ENCODE results near the gene MCTP2. TPM values are rescaled to one million over a fixed set of nuclear protein-coding genes. Genes with fewer than 3 reads are reported as not detected.

Gene MCTP2
- total and polyA plus RNA-seq, 2 of the 13 experiments (the other 11 are each of a cell fraction or from before 2014, with no cell fraction given) = 5.1 to 8.6 TPM

GRCh38 chr15:94456226-94456625, 224.9 kb downstream of the MCTP2 start (continued):
- TF ChIP-seq, protein P1, sequence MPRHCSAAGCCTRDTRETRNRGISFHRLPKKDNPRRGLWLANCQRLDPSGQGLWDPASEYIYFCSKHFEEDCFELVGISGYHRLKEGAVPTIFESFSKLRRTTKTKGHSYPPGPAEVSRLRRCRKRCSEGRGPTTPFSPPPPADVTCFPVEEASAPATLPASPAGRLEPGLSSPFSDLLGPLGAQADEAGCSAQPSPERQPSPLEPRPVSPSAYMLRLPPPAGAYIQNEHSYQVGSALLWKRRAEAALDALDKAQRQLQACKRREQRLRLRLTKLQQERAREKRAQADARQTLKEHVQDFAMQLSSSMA (CRISPR knock-in tag; IDR thresholded peaks at IDR 0.05) = no peak
- TF ChIP-seq YEATS2 (CRISPR knock-in tag; IDR thresholded peaks at IDR 0.05; ENCODE audit: borderline replicate concordance) (no peak), NPAS2 (CRISPR knock-in tag; IDR thresholded peaks at IDR 0.05; ENCODE audit: borderline replicate concordance) (no peak), FOSL2 (CRISPR knock-in tag; IDR thresholded peaks at IDR 0.05) (no peak)

DNA sequence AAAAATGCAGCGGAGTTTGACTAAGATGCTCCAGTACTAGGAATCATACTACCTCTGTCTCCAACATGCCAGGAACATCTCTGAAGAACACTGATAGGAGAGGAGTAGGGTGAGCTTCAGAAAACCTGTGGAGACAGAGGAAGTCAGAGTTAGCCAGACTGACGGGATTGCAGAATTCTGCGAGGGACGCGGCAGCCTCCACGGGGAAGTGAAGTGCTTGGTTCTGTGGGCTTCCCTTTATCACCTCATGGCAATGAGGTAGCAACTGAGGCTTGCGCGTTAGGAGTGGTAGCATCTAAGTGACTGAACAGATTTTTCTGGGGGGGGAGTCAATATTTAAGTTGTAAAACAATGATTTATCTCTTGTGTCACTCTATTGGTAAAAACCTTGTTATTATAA, 226.3 kb downstream of the MCTP2 start:
- no peaks in the 10 kb centered on the region for H3K4me1 ChIP-seq (ENCODE audit: insufficient read depth, low read length)
- POLR2A ChIA-PET = no interaction called here
- no peak for ATAC-seq
- BruUV-seq (replicated peaks) = no TSS peak
- H3K9ac ChIP-seq (ENCODE audit: insufficient read depth, low read depth, low read length) = no peak overlapping the region
- in situ Hi-C loops (cut with HindIII; ENCODE audit: extremely low pct_ligation_motif_present, low pct_unique_long_range_greater_than_20kb) (no loop called here), intact Hi-C loops (cut with micrococcal nuclease; ENCODE audit: unreplicated experiment) (no loop called here)
- 58% methylated on average over 8 of the region's 8 CpGs for WGBS (ENCODE audit: low lambda C conversion rate)
- no peaks in the 10 kb centered on the region for H3K36me3 ChIP-seq (replicated peaks in 1 of 2; ENCODE audit: control insufficient read depth in 1 of 2, insufficient read depth in 2 of 2, low read length in 2 of 2)
- no peak overlapping the region for H2AFZ ChIP-seq (ENCODE audit: low read length)
- H3K27ac ChIP-seq (ENCODE audit: extremely low read length, insufficient read depth, low read length) = no peak overlapping the region
- no peak overlapping the region for H3K4me3 ChIP-seq (replicated peaks in 1 of 3; ENCODE audit: insufficient read depth in 1 of 3, low read depth in 2 of 3, low read length in 3 of 3)
- CTCF ChIA-PET (ENCODE audit: low intra/inter-chr PET ratio, low total read pairs) = no interaction called here
- no peak for DNase-seq (ENCODE audit: low spot score)
- H3K9me3 ChIP-seq (ENCODE audit: low read length) = no peaks in the 10 kb centered on the region
- TF ChIP-seq, protein P2, sequence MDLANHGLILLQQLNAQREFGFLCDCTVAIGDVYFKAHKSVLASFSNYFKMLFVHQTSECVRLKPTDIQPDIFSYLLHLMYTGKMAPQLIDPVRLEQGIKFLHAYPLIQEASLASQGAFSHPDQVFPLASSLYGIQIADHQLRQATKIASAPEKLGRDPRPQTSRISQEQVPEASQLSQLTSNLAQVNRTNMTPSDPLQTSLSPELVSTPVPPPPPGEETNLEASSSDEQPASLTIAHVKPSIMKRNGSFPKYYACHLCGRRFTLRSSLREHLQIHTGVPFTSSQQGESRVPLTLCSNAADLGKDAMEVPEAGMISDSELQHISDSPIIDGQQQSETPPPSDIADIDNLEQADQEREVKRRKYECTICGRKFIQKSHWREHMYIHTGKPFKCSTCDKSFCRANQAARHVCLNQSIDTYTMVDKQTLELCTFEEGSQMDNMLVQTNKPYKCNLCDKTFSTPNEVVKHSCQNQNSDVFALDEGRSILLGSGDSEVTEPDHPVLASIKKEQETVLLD (CRISPR knock-in tag; IDR thresholded peaks at IDR 0.05; ENCODE audit: low read depth) = no peak
- no peaks in the 10 kb centered on the region; a peak in 1 of 5 replicates for H3K27me3 ChIP-seq (ENCODE audit: control insufficient read depth in 1 of 2, insufficient read depth in 2 of 2, low read length in 2 of 2)
- FAIRE-seq = no peak
- H3K4me2 ChIP-seq (ENCODE audit: low read depth, low read length) = no peak overlapping the region
- H3K79me2 ChIP-seq (ENCODE audit: insufficient read depth, low read length) = no peaks in the 10 kb centered on the region
- no peaks in the 10 kb centered on the region for H4K20me1 ChIP-seq (ENCODE audit: insufficient read depth, low read length)

Data from HepG2 (cell line).